Vagina (tissue), 2 donors: Measurements from ENCODE around the gene BIRC5. TPM values are rescaled to one million over a fixed set of nuclear protein-coding genes. Genes with fewer than 3 reads are reported as not detected.
"Not testable (repeated sequence)": the region's sequence is repeated elsewhere in the genome, so short reads cannot be mapped to it uniquely, and the experiment has no call there.

Experiments used
- DNase-seq, 2 donors: peaks; one replicate each; pipeline ENCODE4 v3.0.0-alpha.2; 2017; ENCODE audit errors: extremely low spot score in 2 of 2
- H3K27ac ChIP-seq: fragments of 200-600 bp; sonication (generic); one replicate; pipeline ENCODE4 v1.5.1; 2019
- H3K27me3 ChIP-seq: fragments of 200-600 bp; sonication (generic); one replicate; pipeline ENCODE4 v1.5.1; 2019
- H3K36me3 ChIP-seq, 2 donors: fragments of 200-600 bp; sonication (generic); one replicate each; pipeline ENCODE4 v1.5.1; 2017 to 2019
- H3K4me1 ChIP-seq: fragments of 200-600 bp; sonication (generic); one replicate; pipeline ENCODE4 v1.5.1; 2019
- H3K4me3 ChIP-seq, 2 donors: fragments of 200-600 bp; sonication (generic); 1 replicate in 1 of 2; 2 replicates in 1 of 2; pipeline ENCODE4 v1.5.1; 2016 to 2019
- H3K9me3 ChIP-seq: fragments of 200-600 bp; sonication (generic); one replicate; pipeline ENCODE4 v1.5.1; 2019
- POLR2A ChIP-seq, 2 donors: fragments of 450-650 bp; IDR thresholded peaks; one replicate each; pipeline ENCODE4 v1.6.1; 2017; ENCODE audit warnings: antibody characterized with exemption in 2 of 2, mild to moderate bottlenecking in 2 of 2, moderate library complexity in 2 of 2
- POLR2AphosphoS5 ChIP-seq, 2 donors: sonication (generic); formaldehyde crosslinking; IDR thresholded peaks; one replicate each; pipeline ENCODE4 v1.9.0; 2017; ENCODE audit warnings: antibody characterized with exemption in 2 of 2, mild to moderate bottlenecking in 2 of 2, low read depth in 1 of 2; ENCODE audit not compliant: insufficient read depth in 1 of 2
- intact Hi-C: fragments of 100-400 bp; cut with DNase I; formaldehyde crosslinking; loops from one replicate; pipeline ENCODE4 v1.15.1; 2023
- total RNA-seq: library from RNA; depleted of rRNA; stranded (reverse); fragments of >200 nt; gene quantifications from one replicate; pipeline ENCODE4 v1.2.3, GENCODE V29; 2016
- TF ChIP-seq, protein P1 (sequence below), 3 experiments: fragments of 450-650 bp in 2 of 3; fragments of 200-600 bp in 1 of 3; sonication (generic) in 1 of 3; IDR thresholded peaks; one replicate each; pipeline ENCODE4 v1.5.1; 2017 to 2019; ENCODE audit warnings: antibody characterized with exemption in 3 of 3, mild to moderate bottlenecking in 2 of 3, moderate library complexity in 2 of 3

Gene BIRC5
- total RNA-seq, 1 donor from 2014 or later = 3.4 TPM

DNA sequence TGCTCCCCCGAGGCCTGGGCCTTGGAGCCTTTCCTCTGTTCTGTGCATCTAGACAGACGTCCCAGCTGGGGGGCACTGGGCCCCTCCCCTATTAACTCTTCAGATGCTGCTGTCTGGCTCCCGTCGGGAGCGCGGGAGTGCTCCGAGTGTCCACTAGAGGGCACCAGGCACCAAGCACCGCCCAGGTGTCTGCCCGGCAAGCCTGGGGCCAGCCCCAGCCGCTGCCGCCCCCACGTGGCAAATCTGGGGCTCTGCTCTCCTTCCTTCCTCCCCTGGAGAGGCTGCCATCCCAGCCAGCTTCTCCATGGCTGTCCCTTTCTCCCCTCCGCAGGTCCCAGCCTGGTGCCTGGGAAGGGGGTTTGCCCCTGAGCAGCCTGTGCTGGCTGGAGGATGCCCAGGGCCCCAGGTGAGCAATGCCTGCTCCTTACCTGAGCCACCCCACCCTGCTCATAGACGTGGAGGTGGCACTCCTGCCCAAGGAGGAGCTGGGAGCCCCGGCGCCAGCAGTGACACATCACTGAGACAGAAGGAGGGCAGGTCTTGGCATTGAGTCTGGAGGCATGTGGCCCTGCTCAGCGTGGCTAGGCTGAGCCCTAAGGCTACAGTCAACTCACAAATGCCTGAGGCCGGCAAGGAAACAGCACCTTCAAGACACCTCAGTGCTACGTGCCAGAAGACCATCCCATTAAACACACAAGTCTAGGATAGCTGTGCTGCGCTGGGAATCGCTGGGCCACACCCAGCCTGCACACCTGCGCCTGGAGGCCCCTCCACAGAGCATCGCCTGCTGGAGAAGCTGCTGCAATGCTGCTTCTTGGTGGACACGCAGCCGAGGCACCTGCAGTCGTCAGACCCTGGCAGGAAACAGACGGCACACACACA lies 37.1 kb downstream of the BIRC5 start:
- no peak overlapping the region for H3K27ac ChIP-seq
- DNase-seq = no peak
- no peaks in the 10 kb centered on the region for H3K36me3 ChIP-seq
- H3K4me3 ChIP-seq = no peak overlapping the region
- intact Hi-C loops = loop anchor here (5.0 to 10.0 kb wide), 2 partner anchors 139 to 174 kb away; no protein-coding TSS in a partner anchor
- H3K9me3 ChIP-seq = no peaks in the 10 kb centered on the region
- H3K4me1 ChIP-seq = peaks cover 25% of the 10 kb centered on the region
- H3K27me3 ChIP-seq = no peaks in the 10 kb centered on the region
- TF ChIP-seq POLR2AphosphoS5 (IDR thresholded peaks at IDR 0.05; ENCODE audit: insufficient read depth in 1 of 2, low read depth in 1 of 2) (peak; percentile 63 to 68), POLR2A (IDR thresholded peaks at IDR 0.05) (no peak)
- TF ChIP-seq, protein P1, sequence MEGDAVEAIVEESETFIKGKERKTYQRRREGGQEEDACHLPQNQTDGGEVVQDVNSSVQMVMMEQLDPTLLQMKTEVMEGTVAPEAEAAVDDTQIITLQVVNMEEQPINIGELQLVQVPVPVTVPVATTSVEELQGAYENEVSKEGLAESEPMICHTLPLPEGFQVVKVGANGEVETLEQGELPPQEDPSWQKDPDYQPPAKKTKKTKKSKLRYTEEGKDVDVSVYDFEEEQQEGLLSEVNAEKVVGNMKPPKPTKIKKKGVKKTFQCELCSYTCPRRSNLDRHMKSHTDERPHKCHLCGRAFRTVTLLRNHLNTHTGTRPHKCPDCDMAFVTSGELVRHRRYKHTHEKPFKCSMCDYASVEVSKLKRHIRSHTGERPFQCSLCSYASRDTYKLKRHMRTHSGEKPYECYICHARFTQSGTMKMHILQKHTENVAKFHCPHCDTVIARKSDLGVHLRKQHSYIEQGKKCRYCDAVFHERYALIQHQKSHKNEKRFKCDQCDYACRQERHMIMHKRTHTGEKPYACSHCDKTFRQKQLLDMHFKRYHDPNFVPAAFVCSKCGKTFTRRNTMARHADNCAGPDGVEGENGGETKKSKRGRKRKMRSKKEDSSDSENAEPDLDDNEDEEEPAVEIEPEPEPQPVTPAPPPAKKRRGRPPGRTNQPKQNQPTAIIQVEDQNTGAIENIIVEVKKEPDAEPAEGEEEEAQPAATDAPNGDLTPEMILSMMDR (IDR thresholded peaks at IDR 0.05) = peak; percentile 97 to 99 (median 97)

DNA sequence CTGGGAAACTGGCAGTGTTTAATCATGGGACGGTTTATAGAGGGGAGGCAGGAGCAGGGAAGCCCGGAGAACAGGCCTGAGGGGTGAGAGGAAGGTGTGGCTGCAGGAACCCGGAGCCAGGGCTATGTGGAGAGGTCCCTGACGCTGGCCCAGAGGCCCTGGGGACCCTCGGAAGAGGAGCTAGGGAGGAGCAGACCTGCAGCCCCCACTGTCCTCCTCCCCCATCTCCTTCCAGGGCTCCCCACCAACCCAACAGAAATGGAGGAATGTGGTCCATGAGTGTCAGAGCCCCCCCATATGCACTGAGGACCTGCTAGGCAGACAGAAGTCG lies 37.7 kb downstream of the BIRC5 start:
- DNase-seq = no peak
- Histone ChIP-seq H3K27ac (no peak overlapping the region), H3K27me3 (no peaks in the 10 kb centered on the region), H3K4me3 (no peak overlapping the region), H3K36me3 (no peaks in the 10 kb centered on the region), H3K9me3 (no peaks in the 10 kb centered on the region), H3K4me1 (peaks cover 25% of the 10 kb centered on the region)
- TF ChIP-seq POLR2AphosphoS5 (IDR thresholded peaks at IDR 0.05; ENCODE audit: insufficient read depth in 1 of 2, low read depth in 1 of 2) (no peak), POLR2A (IDR thresholded peaks at IDR 0.05) (no peak)
- TF ChIP-seq, protein P1 (IDR thresholded peaks at IDR 0.05) = no peak
- intact Hi-C loops = loop anchor here (5.0 to 10.0 kb wide), 2 partner anchors 139 to 173 kb away; no protein-coding TSS in a partner anchor

DNA sequence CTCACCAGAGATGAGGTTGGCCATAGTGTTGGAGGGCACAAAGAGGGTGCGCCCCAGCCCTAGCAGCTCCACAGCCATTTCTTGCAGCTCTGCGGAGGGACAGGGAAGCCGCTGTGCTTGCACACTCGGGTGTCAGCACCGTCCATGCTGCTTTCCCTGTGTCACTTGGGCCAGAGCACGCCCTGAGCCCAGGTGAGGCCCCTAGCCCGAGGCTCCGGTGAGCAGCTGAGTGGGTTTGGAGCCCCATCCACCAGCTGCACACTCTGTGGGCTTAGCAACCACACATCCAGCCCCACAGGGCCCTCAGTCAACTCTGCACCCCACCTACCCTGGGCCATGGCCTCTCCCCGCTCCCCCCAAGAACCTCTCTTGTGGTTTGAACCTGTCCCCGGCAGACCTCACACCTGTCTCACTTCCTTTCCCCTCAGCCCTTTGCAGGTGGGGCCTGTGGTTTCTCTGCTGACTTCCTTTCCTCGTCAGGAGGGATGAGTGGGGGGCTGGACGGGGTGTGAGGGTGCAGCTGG lies 38.1 kb downstream of the BIRC5 start:
- TF ChIP-seq POLR2AphosphoS5 (IDR thresholded peaks at IDR 0.05; ENCODE audit: insufficient read depth in 1 of 2, low read depth in 1 of 2) = peak in 1 of 2 donors; percentile 16
- TF ChIP-seq, protein P1 (IDR thresholded peaks at IDR 0.05) = no peak
- Histone ChIP-seq H3K4me3 (no peak overlapping the region), H3K9me3 (no peaks in the 10 kb centered on the region), H3K4me1 (peaks cover 25% of the 10 kb centered on the region), H3K36me3 (no peaks in the 10 kb centered on the region), H3K27ac (no peak overlapping the region), H3K27me3 (no peaks in the 10 kb centered on the region)
- intact Hi-C loops = loop anchor here (5.0 to 10.0 kb wide), 2 partner anchors 140 to 173 kb away; no protein-coding TSS in a partner anchor
- no peak for DNase-seq

DNA sequence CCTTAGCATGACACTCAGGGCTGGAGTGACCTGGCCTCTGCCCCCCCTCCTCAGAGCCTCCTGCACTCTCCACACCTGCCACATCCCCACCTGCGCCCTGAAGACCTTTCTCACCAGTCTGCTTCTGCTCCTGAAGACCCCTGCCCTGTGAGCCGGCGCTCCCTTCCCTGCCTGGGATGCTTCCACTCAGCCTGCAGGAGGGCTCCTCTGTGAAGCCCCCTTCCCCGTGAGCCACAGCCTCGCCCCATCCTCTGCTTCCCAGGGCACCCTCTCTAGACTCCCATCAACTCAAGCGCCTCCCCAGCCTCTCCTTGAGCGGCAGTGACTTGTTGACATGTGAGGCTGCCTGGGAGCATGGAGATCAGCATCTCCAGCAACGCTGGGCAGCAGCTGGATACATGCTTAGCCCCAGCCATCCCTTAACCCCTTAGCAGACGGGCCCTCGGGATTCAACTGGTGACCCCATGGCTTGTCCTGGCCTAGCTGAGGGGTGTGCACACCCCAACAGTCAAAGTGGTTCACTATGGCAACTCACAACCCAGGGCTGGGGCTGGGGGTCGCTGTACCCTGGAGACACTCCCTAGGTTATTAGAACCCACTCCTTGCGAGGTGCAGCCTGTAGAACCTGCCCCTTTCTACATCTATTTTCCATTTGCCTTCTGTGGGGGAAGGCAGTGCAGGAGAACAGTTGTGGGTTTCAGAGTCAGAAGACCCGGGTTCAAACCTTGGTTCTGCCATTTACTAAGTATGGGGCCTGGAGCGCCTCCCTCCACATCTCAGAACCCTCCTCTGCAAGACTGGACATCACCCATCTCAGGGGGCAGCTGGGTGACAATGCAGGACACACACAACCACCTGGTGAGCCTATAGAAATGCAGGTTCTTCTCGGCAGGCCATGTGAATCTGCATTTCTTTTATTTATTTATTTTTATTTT lies 38.9 kb downstream of the BIRC5 start:
- intact Hi-C loops = loop anchor here (5.0 to 10.0 kb wide), 2 partner anchors 141 to 172 kb away; no protein-coding TSS in a partner anchor
- Histone ChIP-seq H3K4me1 (peaks cover 25% of the 10 kb centered on the region), H3K4me3 (no peak overlapping the region), H3K9me3 (no peaks in the 10 kb centered on the region), H3K27ac (no peak overlapping the region), H3K36me3 (no peaks in the 10 kb centered on the region), H3K27me3 (no peaks in the 10 kb centered on the region)
- no peak for TF ChIP-seq POLR2A (IDR thresholded peaks at IDR 0.05)
- TF ChIP-seq POLR2AphosphoS5 (IDR thresholded peaks at IDR 0.05; ENCODE audit: insufficient read depth in 1 of 2, low read depth in 1 of 2) = peak in 1 of 2 donors; percentile 3
- TF ChIP-seq, protein P1 (IDR thresholded peaks at IDR 0.05) = no peak
- DNase-seq = no peak

DNA sequence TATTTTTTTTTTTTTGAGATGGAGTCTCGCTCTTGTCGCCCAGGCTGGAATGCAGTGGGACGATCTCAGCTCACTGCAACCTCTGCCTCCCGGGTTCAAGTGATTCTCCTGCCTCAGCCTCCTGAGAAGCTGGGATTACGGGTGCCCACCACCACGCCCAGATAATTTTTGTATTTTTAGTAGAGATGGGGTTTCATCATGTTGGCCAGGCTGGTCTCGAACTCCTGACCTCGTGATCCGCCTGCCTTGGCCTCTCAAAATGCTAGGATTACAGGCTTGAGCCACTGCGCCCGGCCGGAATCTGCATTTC lies 39.5 kb downstream of the BIRC5 start:
- peaks cover 32% of the 10 kb centered on the region for H3K4me1 ChIP-seq
- not testable (repeated sequence) for H3K27ac ChIP-seq, H3K27me3 ChIP-seq

More for the DNA sequence above, 39.5 kb downstream of the BIRC5 start:
- not testable (repeated sequence) for DNase-seq, H3K36me3 ChIP-seq, H3K9me3 ChIP-seq
- intact Hi-C loops = loop anchor here (5.0 to 10.0 kb wide), 2 partner anchors 141 to 171 kb away; no protein-coding TSS in a partner anchor
- H3K4me3 ChIP-seq = peak overlapping the region; percentile 86 to 92
